MM.1S (cell line): Measurements from ENCODE around the gene RFPL1.
"Not testable (repeated sequence)": the region's sequence is repeated elsewhere in the genome, so short reads cannot be mapped to it uniquely, and the experiment has no call there.

Experiments used
- DNase-seq: peaks from one replicate; pipeline ENCODE4 v3.0.0-alpha.2; 2015
- H2AFZ ChIP-seq: fragments of 300-600 bp; sonication (generic); 2 replicates; pipeline ENCODE4 v1.6.0; 2016; ENCODE audit warnings: antibody characterized with exemption, low read length
- H3F3A ChIP-seq: fragments of 300-600 bp; sonication (generic); 2 replicates; pipeline ENCODE4 v1.6.1; 2016; ENCODE audit warnings: mild to moderate bottlenecking, antibody characterized with exemption, low read length, moderate library complexity, mixed read lengths; ENCODE audit not compliant: insufficient read depth
- H3K27ac ChIP-seq: fragments of 300-600 bp; sonication (generic); 2 replicates; pipeline ENCODE4 v1.5.1; 2016; ENCODE audit warnings: mild to moderate bottlenecking, low read length
- H3K27me3 ChIP-seq: fragments of 300-600 bp; sonication (generic); replicated peaks from 2 replicates; pipeline ENCODE4 v1.6.0; 2016; ENCODE audit warnings: low read length; ENCODE audit not compliant: insufficient read depth
- H3K36me3 ChIP-seq: fragments of 300-600 bp; sonication (generic); replicated peaks from 2 replicates; pipeline ENCODE4 v1.6.1; 2016; ENCODE audit warnings: mild to moderate bottlenecking, low read length, mixed read lengths; ENCODE audit not compliant: insufficient read depth
- H3K4me1 ChIP-seq: fragments of 300-600 bp; sonication (generic); 2 replicates; pipeline ENCODE4 v1.6.1; 2016; ENCODE audit warnings: low read length, mixed read lengths
- H3K4me2 ChIP-seq: fragments of 300-600 bp; sonication (generic); 2 replicates; pipeline ENCODE4 v1.6.0; 2016; ENCODE audit warnings: low read depth, low read length
- H3K4me3 ChIP-seq: fragments of 300-600 bp; sonication (generic); 2 replicates; pipeline ENCODE4 v1.5.1; 2016; ENCODE audit warnings: low read length, mixed read lengths
- H3K79me2 ChIP-seq: fragments of 300-600 bp; sonication (generic); 2 replicates; pipeline ENCODE4 v1.6.1; 2016; ENCODE audit warnings: mixed run types, low read length, mixed read lengths
- H3K9ac ChIP-seq: fragments of 300-600 bp; sonication (generic); 2 replicates; pipeline ENCODE4 v1.6.1; 2016; ENCODE audit warnings: low read length, mixed read lengths
- H3K9me2 ChIP-seq: fragments of 300-600 bp; sonication (generic); replicated peaks from 2 replicates; pipeline ENCODE4 v1.6.1; 2016; ENCODE audit warnings: mild to moderate bottlenecking, low read length, mixed read lengths; ENCODE audit not compliant: insufficient read depth
- H3K9me3 ChIP-seq: fragments of 300-600 bp; sonication (generic); replicated peaks from 2 replicates; pipeline ENCODE4 v1.6.1; 2016; ENCODE audit warnings: mild to moderate bottlenecking, low read length, mixed read lengths; ENCODE audit not compliant: insufficient read depth
- H4K20me1 ChIP-seq: fragments of 300-600 bp; sonication (generic); 2 replicates; pipeline ENCODE4 v1.6.1; 2016; ENCODE audit warnings: mild to moderate bottlenecking, low read length, moderate library complexity, mixed read lengths; ENCODE audit not compliant: insufficient read depth
- EZH2 ChIP-seq: fragments of 300-600 bp; sonication (generic); optimal IDR thresholded peaks from 2 replicates; pipeline ENCODE3; 2017; ENCODE audit warnings: low read depth, mild to moderate bottlenecking, antibody characterized with exemption, low read length, mixed read lengths
- EZH2phosphoT487 ChIP-seq: fragments of 300-600 bp; sonication (generic); IDR thresholded peaks from 2 replicates; pipeline ENCODE4 v1.6.1; 2018; ENCODE audit warnings: antibody characterized with exemption, low read length
- TF ChIP-seq, protein P1 (sequence below): fragments of 300-600 bp; sonication (generic); IDR thresholded peaks from 2 replicates; pipeline ENCODE4 v1.5.1; 2016; ENCODE audit warnings: antibody characterized with exemption, low read length, mixed read lengths

RFPL1 gene

DNA sequence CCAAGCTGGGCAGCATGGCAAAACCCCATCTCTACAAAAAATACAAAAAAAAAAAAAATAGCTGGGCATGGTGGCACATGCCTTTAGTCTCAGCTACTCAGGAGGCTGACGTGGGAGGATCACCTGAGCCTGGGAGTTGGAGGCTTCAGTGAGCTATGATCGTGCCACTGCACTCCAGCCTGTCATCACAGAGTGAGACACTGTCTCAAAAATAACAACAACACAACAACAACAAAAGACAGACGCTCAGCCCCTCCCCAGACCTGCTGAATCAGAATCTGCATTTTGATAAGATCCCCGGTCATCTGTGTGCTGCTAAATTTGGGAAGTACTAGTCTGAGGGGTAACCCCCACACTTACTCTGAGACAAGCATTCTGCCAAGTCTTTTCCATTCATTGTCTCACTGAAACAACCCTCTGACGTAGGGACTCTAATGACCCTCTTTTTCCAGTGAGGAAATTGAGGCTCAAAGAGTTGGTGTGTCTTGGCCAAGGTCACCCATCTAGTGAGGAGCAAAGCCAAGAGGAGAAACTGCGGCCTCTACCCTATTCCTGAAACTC is 49.1 kb downstream of the RFPL1 start:
- Histone ChIP-seq H3K27me3 (no peaks in the 10 kb centered on the region), H3K9me3 (no peaks in the 10 kb centered on the region), H3K9me2 (no peaks in the 10 kb centered on the region), H4K20me1 (no peaks in the 10 kb centered on the region), H3F3A (no peaks in the 10 kb centered on the region), H3K36me3 (no peaks in the 10 kb centered on the region), H3K4me1 (no peaks in the 10 kb centered on the region), H3K4me2 (no peak overlapping the region), H3K9ac (no peak overlapping the region), H3K4me3 (no peak overlapping the region), H2AFZ (no peak overlapping the region), H3K79me2 (no peaks in the 10 kb centered on the region), H3K27ac (no peak overlapping the region)
- TF ChIP-seq EZH2phosphoT487, result no peak
- TF ChIP-seq EZH2, result no peak
- TF ChIP-seq, protein P1, sequence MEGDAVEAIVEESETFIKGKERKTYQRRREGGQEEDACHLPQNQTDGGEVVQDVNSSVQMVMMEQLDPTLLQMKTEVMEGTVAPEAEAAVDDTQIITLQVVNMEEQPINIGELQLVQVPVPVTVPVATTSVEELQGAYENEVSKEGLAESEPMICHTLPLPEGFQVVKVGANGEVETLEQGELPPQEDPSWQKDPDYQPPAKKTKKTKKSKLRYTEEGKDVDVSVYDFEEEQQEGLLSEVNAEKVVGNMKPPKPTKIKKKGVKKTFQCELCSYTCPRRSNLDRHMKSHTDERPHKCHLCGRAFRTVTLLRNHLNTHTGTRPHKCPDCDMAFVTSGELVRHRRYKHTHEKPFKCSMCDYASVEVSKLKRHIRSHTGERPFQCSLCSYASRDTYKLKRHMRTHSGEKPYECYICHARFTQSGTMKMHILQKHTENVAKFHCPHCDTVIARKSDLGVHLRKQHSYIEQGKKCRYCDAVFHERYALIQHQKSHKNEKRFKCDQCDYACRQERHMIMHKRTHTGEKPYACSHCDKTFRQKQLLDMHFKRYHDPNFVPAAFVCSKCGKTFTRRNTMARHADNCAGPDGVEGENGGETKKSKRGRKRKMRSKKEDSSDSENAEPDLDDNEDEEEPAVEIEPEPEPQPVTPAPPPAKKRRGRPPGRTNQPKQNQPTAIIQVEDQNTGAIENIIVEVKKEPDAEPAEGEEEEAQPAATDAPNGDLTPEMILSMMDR, result no peak
- DNase-seq, result no peak

DNA sequence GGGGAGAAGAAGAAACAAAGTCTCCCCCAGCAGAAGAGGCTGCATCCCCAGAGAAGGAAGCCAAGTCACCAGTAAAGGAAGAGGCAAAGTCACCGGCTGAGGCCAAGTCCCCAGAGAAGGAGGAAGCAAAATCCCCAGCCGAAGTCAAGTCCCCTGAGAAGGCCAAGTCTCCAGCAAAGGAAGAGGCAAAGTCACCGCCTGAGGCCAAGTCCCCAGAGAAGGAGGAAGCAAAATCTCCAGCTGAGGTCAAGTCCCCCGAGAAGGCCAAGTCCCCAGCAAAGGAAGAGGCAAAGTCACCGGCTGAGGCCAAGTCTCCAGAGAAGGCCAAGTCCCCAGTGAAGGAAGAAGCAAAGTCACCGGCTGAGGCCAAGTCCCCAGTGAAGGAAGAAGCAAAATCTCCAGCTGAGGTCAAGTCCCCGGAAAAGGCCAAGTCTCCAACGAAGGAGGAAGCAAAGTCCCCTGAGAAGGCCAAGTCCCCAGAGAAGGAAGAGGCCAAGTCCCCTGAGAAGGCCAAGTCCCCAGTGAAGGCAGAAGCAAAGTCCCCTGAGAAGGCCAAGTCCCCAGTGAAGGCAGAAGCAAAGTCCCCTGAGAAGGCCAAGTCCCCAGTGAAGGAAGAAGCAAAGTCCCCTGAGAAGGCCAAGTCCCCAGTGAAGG is 50.9 kb downstream of the RFPL1 start:
- H3K36me3 ChIP-seq, H3K27me3 ChIP-seq, H3K79me2 ChIP-seq, H3F3A ChIP-seq, H3K4me2 ChIP-seq, DNase-seq, H2AFZ ChIP-seq, H3K27ac ChIP-seq, H3K9ac ChIP-seq, H4K20me1 ChIP-seq, H3K4me3 ChIP-seq, H3K4me1 ChIP-seq, H3K9me2 ChIP-seq, H3K9me3 ChIP-seq: not testable (repeated sequence)

DNA sequence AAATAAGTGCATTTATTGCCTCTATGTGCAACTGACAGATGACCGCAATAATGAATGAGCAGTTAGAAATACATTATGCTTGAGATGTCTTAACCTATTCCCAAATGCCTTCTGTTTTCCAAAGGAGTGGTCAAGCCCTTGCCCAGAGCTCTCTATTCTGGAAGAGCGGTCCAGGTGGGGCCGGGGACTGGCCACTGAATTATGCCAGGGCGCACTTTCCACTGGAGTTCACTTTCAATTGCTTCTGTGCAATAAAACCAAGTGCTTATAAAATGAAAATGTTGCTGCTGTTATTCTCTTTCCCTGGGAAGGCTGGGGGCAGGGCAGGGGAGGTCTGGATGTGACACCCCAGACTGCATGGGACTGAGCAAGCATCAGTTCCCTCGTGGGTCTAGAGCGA is 52.6 kb downstream of the RFPL1 start:
- H3K36me3 ChIP-seq, result no peaks in the 10 kb centered on the region
- no peaks in the 10 kb centered on the region for H4K20me1 ChIP-seq
- no peaks in the 10 kb centered on the region for H3K27me3 ChIP-seq
- H3F3A ChIP-seq, result no peaks in the 10 kb centered on the region
- no peak overlapping the region for H2AFZ ChIP-seq
- no peak overlapping the region for H3K9ac ChIP-seq
- TF ChIP-seq EZH2phosphoT487, result no peak
- no peak for TF ChIP-seq EZH2
- TF ChIP-seq, protein P1, result no peak
- no peaks in the 10 kb centered on the region for H3K9me3 ChIP-seq
- DNase-seq, result no peak
- H3K27ac ChIP-seq, result no peak overlapping the region
- H3K4me2 ChIP-seq, result no peak overlapping the region
- no peaks in the 10 kb centered on the region for H3K79me2 ChIP-seq
- H3K4me3 ChIP-seq, result no peak overlapping the region
- H3K4me1 ChIP-seq, result no peaks in the 10 kb centered on the region
- H3K9me2 ChIP-seq, result no peaks in the 10 kb centered on the region
